GM12891 (cell line): Measurements from ENCODE around the gene DYSF.

ENCODE experiments used
- POLR2A ChIP-seq: IDR thresholded peaks from 2 replicates; pipeline ENCODE4 v1.6.1; 2011; ENCODE audit warnings: low read depth, low read length, control low read depth
- POLR2AphosphoS5 ChIP-seq: IDR thresholded peaks from 2 replicates; pipeline ENCODE4 v1.6.1; 2011; ENCODE audit warnings: low read depth, low read length, control low read depth
- SPI1 ChIP-seq: IDR thresholded peaks from 2 replicates; pipeline ENCODE4 v1.6.1; 2011; ENCODE audit warnings: low read depth, low read length, control low read depth
- TAF1 ChIP-seq: IDR thresholded peaks from 2 replicates; pipeline ENCODE4 v1.6.1; 2011; ENCODE audit warnings: low read depth, low read length, control low read depth

DNA sequence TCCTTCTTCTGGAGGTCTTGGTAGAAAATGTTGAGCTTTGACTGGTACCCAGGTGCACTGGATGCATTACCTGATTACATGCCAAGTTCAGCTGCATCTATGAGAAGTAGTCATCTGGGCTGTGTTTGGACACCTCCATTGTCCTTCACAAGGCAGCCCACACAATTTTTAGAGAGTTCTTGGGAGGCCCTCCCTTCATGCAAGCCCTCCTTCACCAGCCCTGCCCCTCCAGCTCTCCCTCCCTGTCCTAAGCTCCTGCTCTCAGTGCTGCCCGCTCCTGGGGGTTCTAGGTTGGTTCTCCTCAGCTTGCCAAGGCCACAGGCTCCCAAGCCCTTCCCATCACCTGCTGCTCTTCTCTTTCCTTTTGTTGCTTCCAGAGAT, 148.7 kb downstream of the DYSF start:
- TF ChIP-seq POLR2A (no peak), TAF1 (no peak), POLR2AphosphoS5 (no peak), SPI1 (no peak)
